Endothelial cell of umbilical vein (primary cell): ENCODE results near the gene EPHA5.

ENCODE experiments used
- CTCF ChIP-seq, 2 donors: IDR thresholded peaks; 1 replicate in 1 of 2; 2 replicates in 1 of 2; pipeline ENCODE4 v1.5.1; 2011; ENCODE audit warnings: low read length in 2 of 2, mild to moderate bottlenecking in 2 of 2, moderate library complexity in 2 of 2, control low read depth in 1 of 2, inconsistent platforms in 1 of 2, low read depth in 1 of 2; ENCODE audit not compliant: insufficient read depth in 1 of 2; ENCODE audit errors: extremely low read depth in 1 of 2
- EZH2 ChIP-seq: IDR thresholded peaks from 2 replicates; pipeline ENCODE4 v1.6.1; 2012; ENCODE audit warnings: borderline replicate concordance, low read depth, mild to moderate bottlenecking, moderate library complexity, low read length, inconsistent platforms; ENCODE audit not compliant: severe bottlenecking
- FOS ChIP-seq: IDR thresholded peaks from 2 replicates; pipeline ENCODE4 v1.6.1; 2011; ENCODE audit warnings: mild to moderate bottlenecking, low read length, moderate library complexity, borderline replicate concordance; ENCODE audit not compliant: insufficient read depth
- GATA2 ChIP-seq: IDR thresholded peaks from 2 replicates; pipeline ENCODE4 v1.7.0; 2011; ENCODE audit warnings: low read depth, mild to moderate bottlenecking, moderate library complexity, mixed read lengths, low read length; ENCODE audit not compliant: insufficient read length, insufficient read depth
- MYC ChIP-seq: IDR thresholded peaks from one replicate; pipeline ENCODE4 v1.6.1; 2011; ENCODE audit warnings: mild to moderate bottlenecking, low read depth, low read length
- POLR2A ChIP-seq: IDR thresholded peaks from 2 replicates; pipeline ENCODE4 v1.6.1; 2012; ENCODE audit warnings: low read depth, mild to moderate bottlenecking, control low read depth, low read length
- POLR2AphosphoS5 ChIP-seq: IDR thresholded peaks from 2 replicates; pipeline ENCODE4 v1.6.1; 2012; ENCODE audit warnings: low read depth, mild to moderate bottlenecking, control low read depth, low read length, moderate library complexity; ENCODE audit not compliant: insufficient read depth
- TF ChIP-seq, protein P1 (sequence below): IDR thresholded peaks from 2 replicates; pipeline ENCODE4 v1.6.1; 2011; ENCODE audit not compliant: insufficient read depth, insufficient read length

GRCh38 chr4:65358914-65359313 is 311.4 kb downstream of the EPHA5 start:
- TF ChIP-seq CTCF (IDR thresholded peaks at IDR 0.05; ENCODE audit: extremely low read depth in 1 of 2, insufficient read depth in 1 of 2, low read depth in 1 of 2, low read length in 2 of 2) (no peak), POLR2A (no peak), MYC (no peak), POLR2AphosphoS5 (no peak), EZH2 (no peak), FOS (no peak), GATA2 (no peak)
- TF ChIP-seq, protein P1, sequence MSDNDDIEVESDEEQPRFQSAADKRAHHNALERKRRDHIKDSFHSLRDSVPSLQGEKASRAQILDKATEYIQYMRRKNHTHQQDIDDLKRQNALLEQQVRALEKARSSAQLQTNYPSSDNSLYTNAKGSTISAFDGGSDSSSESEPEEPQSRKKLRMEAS: no peak
